HG02970 (cell line): ENCODE data around the gene BCORL1.
A peak's percentile ranks its signal among the peaks of the same experiment; 100 is the strongest.

ENCODE experiments used
- ATAC-seq: cut with Tn5 transposase; IDR thresholded peaks from one replicate; pipeline ENCODE4 v1.9.1; 2021; ENCODE audit warnings: mild to moderate bottlenecking, moderate library complexity, moderate number of reproducible peaks; ENCODE audit not compliant: unreplicated experiment, low FRiP score

Gene BCORL1

DNA sequence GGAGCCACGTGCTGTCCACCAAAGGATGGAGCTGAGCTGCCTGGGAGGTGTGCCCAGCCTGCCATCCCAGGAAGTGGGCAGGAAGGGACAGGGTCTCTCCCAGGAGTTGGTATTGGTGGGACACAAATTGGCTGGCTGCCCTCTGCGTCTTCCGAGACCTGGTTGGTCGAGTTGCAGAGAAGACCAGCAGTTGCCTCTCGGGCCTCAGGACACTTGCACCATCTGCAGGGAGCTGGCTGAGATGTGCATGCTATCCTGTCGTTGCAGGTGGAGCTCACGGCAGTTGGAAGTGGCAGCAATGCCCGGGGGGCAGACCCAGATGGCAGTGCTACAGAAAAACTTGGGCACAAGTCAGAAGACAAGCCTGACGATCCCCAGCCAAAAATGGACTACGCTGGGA lies 30.2 kb downstream of the BCORL1 start:
- no peak for ATAC-seq

GRCh38 chrX:130013661-130014060 lies 31.2 kb downstream of the BCORL1 start:
- no peak for ATAC-seq

DNA sequence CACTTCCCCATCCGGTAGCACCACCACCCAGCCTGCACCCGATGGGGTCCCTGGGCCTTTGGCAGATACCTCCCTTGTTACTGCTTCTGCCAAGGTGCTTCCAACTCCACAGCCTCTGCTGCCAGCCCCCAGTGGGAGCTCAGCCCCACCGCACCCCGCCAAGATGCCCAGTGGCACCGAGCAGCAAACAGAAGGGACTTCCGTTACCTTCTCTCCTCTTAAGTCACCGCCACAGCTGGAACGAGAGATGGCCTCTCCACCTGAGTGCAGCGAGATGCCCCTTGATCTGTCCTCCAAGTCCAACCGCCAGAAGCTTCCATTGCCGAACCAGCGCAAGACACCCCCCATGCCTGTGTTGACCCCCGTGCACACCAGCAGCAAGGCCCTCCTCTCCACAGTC lies 31.9 kb downstream of the BCORL1 start:
- ATAC-seq = no peak

DNA sequence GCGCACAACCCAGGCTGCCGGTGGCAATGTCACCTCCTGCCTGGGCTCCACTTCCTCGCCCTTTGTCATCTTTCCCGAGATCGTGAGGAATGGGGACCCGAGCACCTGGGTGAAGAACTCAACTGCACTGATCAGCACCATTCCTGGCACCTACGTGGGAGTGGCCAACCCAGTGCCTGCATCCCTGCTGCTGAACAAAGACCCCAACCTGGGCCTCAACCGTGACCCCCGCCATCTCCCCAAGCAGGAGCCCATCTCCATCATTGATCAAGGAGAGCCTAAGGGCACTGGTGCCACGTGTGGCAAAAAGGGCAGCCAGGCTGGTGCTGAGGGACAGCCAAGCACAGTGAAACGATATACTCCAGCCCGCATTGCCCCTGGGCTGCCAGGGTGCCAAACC lies 32.3 kb downstream of the BCORL1 start:
- ATAC-seq = no peak

DNA sequence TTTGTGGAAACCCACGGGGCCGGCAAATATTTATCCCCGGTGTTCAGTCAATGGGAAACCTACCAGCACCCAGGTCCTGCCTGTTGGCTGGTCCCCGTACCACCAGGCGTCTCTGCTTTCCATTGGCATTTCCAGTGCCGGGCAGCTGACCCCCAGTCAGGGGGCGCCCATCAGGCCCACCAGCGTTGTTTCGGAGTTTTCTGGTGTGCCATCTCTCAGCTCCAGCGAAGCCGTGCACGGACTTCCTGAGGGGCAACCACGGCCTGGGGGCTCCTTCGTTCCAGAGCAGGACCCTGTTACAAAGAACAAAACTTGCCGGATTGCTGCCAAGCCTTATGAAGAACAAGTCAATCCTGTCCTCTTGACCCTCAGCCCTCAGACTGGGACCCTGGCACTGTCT lies 32.7 kb downstream of the BCORL1 start:
- ATAC-seq = no peak

GRCh38 chrX:130018143-130018542 lies 35.7 kb downstream of the BCORL1 start:
- no peak for ATAC-seq

- no peak for ATAC-seq
Measured at GRCh38 chrX:130020661-130021324, 38.4 kb downstream of the BCORL1 start.

GRCh38 chrX:130024127-130024526 lies 41.7 kb downstream of the BCORL1 start:
- peak; percentile 82 for ATAC-seq

DNA sequence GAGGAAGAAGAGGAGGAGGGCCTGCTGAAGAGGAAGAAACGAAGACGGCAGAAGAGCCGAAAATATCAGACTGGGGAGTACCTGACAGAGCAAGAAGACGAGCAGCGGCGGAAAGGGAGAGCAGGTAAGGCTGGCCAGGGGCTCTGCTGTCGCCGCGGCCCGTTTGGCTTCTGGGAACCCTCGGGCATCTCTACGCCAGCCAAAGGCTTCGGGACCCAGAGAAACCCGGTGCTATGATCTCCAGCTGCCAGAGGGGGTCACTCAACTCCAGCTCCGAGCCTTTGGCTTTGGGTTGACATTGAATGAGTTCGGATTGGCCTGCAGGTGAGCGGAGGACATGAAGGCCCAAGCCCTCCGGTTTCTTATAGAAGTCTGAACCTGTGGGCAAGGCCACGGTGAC lies 42.8 kb downstream of the BCORL1 start:
- ATAC-seq = no peak

GRCh38 chrX:130027569-130027968 lies 45.1 kb downstream of the BCORL1 start:
- ATAC-seq = no peak

DNA sequence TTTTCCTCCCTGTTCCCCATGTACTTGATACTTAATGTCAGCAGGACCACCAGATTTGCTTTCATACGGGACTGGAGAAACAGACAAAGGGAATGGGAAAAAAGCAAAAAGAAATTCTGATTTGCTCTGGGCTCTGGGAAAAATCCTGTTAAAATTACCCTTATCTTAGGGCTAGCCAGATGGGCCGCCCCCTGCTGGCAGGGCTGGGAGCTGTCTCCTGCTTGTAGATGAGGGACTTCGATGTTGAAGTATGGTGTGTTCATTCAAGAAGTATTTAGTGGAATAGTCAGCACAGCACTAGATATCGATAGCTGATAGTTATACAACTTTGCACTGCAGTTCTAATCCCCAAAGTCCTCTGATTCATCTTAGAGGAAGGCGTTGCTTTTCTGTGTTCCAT lies 45.8 kb downstream of the BCORL1 start:
- ATAC-seq = no peak

DNA sequence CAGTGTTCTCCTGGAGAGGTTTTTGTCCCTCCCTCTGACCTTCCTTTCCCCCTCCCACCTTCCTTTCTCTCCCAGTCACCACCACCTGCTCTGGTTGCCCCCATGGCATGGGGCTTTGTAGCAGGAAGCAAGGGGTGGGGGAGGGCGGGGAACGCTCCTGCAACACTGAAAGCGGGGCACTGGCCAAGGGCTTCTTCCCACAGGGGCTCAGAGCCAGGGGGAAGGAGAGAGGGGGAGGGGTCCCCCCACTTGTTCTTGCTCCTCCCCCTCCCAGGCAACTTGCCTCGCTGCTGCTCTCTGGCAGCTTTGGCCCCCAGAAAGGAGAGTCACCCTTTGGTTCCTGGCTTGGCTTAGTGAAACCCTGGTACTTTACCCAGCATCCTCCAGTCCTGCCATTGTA lies 48.4 kb downstream of the BCORL1 start:
- no peak for ATAC-seq

DNA sequence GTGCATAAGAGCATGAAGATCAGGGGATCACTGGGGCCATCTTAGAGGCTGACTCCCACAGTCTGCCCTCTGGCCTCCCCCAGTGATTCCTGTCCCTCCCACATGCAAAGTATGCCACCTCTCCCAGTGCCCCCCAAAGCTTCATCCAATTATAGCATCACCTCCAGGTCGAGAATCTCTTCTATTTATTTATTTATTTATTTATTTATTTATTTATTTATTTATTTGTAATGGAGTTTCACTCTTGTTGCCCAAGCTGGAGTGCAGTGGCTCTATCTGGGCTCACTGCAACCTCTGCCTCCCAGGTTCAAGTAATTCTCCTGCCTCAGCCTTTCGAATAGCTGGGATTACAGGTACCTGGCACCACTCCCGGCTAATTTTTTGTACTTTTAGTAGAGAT lies 50.1 kb downstream of the BCORL1 start:
- no peak for ATAC-seq

DNA sequence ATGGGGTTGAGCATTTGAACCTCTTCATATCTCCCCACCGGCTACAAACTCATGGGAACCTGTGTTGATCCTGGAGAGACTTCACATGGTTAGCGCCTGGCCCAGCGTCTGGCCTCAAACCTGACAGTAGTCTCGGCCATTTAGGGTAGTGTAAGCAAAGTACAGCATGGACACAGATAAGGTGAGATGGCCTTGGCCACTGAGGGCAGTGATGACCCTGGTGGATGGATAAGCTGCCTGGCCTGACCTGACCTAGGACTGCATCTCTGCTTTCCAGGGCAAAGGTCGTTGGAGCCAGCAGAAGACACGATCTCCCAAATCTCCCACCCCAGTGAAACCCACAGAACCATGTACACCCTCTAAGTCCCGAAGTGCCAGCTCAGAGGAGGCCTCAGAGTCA lies 51.7 kb downstream of the BCORL1 start:
- no peak for ATAC-seq

GRCh38 chrX:130039847-130040246 lies 57.4 kb downstream of the BCORL1 start:
- no peak for ATAC-seq

- ATAC-seq = no peak
Measured at GRCh38 chrX:130047416-130047815, 65.0 kb downstream of the BCORL1 start.

GRCh38 chrX:130048686-130049222 lies 66.3 kb downstream of the BCORL1 start:
- ATAC-seq = no peak

GRCh38 chrX:130049821-130050220 lies 67.4 kb downstream of the BCORL1 start:
- ATAC-seq = no peak

GRCh38 chrX:130051176-130051845 lies 68.9 kb downstream of the BCORL1 start:
- ATAC-seq = no peak

- no peak for ATAC-seq
Measured at GRCh38 chrX:130053236-130053635, 70.8 kb downstream of the BCORL1 start.

- no peak for ATAC-seq
Measured at GRCh38 chrX:130055103-130055502, 72.7 kb downstream of the BCORL1 start.

DNA sequence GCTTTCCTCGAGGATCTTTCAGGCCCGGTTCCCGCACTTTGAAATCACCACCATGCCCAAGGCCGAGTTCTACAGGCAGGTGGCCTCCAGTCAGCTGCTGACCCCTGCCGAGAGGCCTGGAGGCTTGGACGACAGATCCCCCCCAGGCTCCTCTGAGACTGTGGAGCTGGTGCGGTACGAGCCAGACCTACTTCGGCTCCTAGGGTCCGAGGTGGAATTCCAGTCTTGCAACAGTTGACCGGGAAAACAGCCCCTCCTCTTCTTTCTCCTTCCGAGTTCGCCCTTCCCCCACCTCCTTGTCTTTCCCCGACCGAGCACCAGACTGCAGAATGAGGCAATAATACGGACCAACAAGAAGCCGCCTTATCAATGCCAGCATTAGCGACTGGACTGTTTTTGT lies 73.5 kb downstream of the BCORL1 start:
- no peak for ATAC-seq
